ENCODE measurements around the gene HYAL3.

GRCh38 chr3:50340147-50340447 lies 40.9 kb upstream of the HYAL3 start:
- TF ChIP-seq SUZ12 (IDR thresholded peaks at IDR 0.05; ENCODE audit: extremely low read depth, insufficient read depth, insufficient read length) (no peak), YY1 (IDR thresholded peaks at IDR 0.05; ENCODE audit: insufficient read depth, insufficient read length) (no peak)
